ENCODE measurements around the gene SLC16A9.

The SLC16A9 gene

GRCh38 chr10:59624136-59624535 is 85.5 kb downstream of the SLC16A9 start:
- no peak for TF ChIP-seq CTCF (IDR thresholded peaks at IDR 0.05; ENCODE audit: control insufficient read depth, extremely low read depth, insufficient read depth)
- H3K4me3 ChIP-seq (ENCODE audit: low read depth, low read length), result no peak overlapping the region
- DNase-seq (ENCODE audit: low read depth), result no peak

GRCh38 chr10:59623133-59624121 is 86.2 kb downstream of the SLC16A9 start:
- TF ChIP-seq CTCF (IDR thresholded peaks at IDR 0.05; ENCODE audit: control insufficient read depth, extremely low read depth, insufficient read depth), result no peak
- no peak overlapping the region for H3K4me3 ChIP-seq (ENCODE audit: low read depth, low read length)
- no peak for DNase-seq (ENCODE audit: low read depth)

GRCh38 chr10:59622320-59623132 is 87.1 kb downstream of the SLC16A9 start:
- peak; percentile 54 for DNase-seq (ENCODE audit: low read depth)
- no peak overlapping the region for H3K4me3 ChIP-seq (ENCODE audit: low read depth, low read length)
- TF ChIP-seq CTCF (IDR thresholded peaks at IDR 0.05; ENCODE audit: control insufficient read depth, extremely low read depth, insufficient read depth), result peak; percentile 41; the same call in 1 of the 2 replicates

- DNase-seq (ENCODE audit: low read depth), result no peak
- no peak overlapping the region for H3K4me3 ChIP-seq (ENCODE audit: low read depth, low read length)
- TF ChIP-seq CTCF (IDR thresholded peaks at IDR 0.05; ENCODE audit: control insufficient read depth, extremely low read depth, insufficient read depth), result no peak
Observed at GRCh38 chr10:59621771-59622170, 87.9 kb downstream of the SLC16A9 start.

GRCh38 chr10:59618666-59619065 is 91.0 kb downstream of the SLC16A9 start:
- TF ChIP-seq CTCF (IDR thresholded peaks at IDR 0.05; ENCODE audit: control insufficient read depth, extremely low read depth, insufficient read depth), result no peak
- no peak overlapping the region for H3K4me3 ChIP-seq (ENCODE audit: low read depth, low read length)
- DNase-seq (ENCODE audit: low read depth), result no peak

GRCh38 chr10:59617996-59618395 is 91.7 kb downstream of the SLC16A9 start:
- TF ChIP-seq CTCF (IDR thresholded peaks at IDR 0.05; ENCODE audit: control insufficient read depth, extremely low read depth, insufficient read depth), result no peak
- DNase-seq (ENCODE audit: low read depth), result no peak
- H3K4me3 ChIP-seq (ENCODE audit: low read depth, low read length), result no peak overlapping the region
